Tibial nerve (tissue), 4 donors: ENCODE results near the gene KCTD18. TPM values are rescaled to one million over a fixed set of nuclear protein-coding genes. Genes with fewer than 3 reads are reported as not detected.

Experiments
- DNase-seq, 2 donors: peaks; one replicate each; pipeline ENCODE4 v3.0.0-alpha.2; 2019; ENCODE audit warnings: low spot score in 2 of 2
- H3K27ac ChIP-seq, 4 donors: fragments of 200-600 bp; sonication (generic) in 3 of 4; one replicate each; pipeline ENCODE4 v1.5.1; 2017 to 2019; ENCODE audit warnings: mild to moderate bottlenecking in 1 of 4
- H3K27me3 ChIP-seq, 2 donors: fragments of 200-600 bp; sonication (generic) in 1 of 2; one replicate each; pipeline versions ENCODE4 v1.5.1 to v1.6.0; 2017 to 2019
- H3K36me3 ChIP-seq, 3 donors: fragments of 200-600 bp; sonication (generic); one replicate each; pipeline ENCODE4 v1.5.1; 2018 to 2019
- H3K4me1 ChIP-seq, 4 donors: fragments of 200-600 bp; sonication (generic) in 3 of 4; one replicate each; pipeline ENCODE4 v1.5.1; 2017 to 2019
- H3K4me3 ChIP-seq, 4 donors: fragments of 200-600 bp; sonication (generic) in 3 of 4; one replicate each; pipeline ENCODE4 v1.5.1; 2017 to 2019; ENCODE audit warnings: mild to moderate bottlenecking in 1 of 4, moderate library complexity in 1 of 4
- H3K9me3 ChIP-seq, 4 donors: fragments of 200-600 bp; sonication (generic) in 3 of 4; one replicate each; pipeline ENCODE4 v1.5.1; 2017 to 2019
- EP300 ChIP-seq, 2 donors: sonication (generic); formaldehyde crosslinking; IDR thresholded peaks; one replicate each; pipeline ENCODE4 v1.6.1; 2017; ENCODE audit warnings: antibody characterized with exemption in 2 of 2, mild to moderate bottlenecking in 1 of 2
- POLR2A ChIP-seq, 2 donors: fragments of 450-650 bp; IDR thresholded peaks; one replicate each; pipeline ENCODE4 v1.6.1; 2017; ENCODE audit warnings: antibody characterized with exemption in 2 of 2, mild to moderate bottlenecking in 2 of 2, moderate library complexity in 2 of 2
- WGBS, 2 donors: methylation state at CpG; one replicate each; pipeline ENCODE4 v1.1.5; 2018; 5-methylcytosine and 5-hydroxymethylcytosine counted together
- total RNA-seq, 4 donors: library from RNA; depleted of rRNA; stranded (reverse); fragments of >200 nt; gene quantifications; one replicate each; pipeline ENCODE4 v1.1.0, GENCODE V29; 2016
- TF ChIP-seq, protein P1 (sequence below), 5 experiments: fragments of 200-600 bp in 3 of 5; fragments of 450-650 bp in 2 of 5; sonication (generic) in 3 of 5; IDR thresholded peaks; one replicate each; pipeline ENCODE4 v1.5.1; 2016 to 2019; ENCODE audit warnings: antibody characterized with exemption in 5 of 5, mild to moderate bottlenecking in 3 of 5, moderate library complexity in 2 of 5

Gene KCTD18
- total RNA-seq, 4 donors from 2014 or later = 20.1 to 38.2 (median 24.5) TPM

DNA sequence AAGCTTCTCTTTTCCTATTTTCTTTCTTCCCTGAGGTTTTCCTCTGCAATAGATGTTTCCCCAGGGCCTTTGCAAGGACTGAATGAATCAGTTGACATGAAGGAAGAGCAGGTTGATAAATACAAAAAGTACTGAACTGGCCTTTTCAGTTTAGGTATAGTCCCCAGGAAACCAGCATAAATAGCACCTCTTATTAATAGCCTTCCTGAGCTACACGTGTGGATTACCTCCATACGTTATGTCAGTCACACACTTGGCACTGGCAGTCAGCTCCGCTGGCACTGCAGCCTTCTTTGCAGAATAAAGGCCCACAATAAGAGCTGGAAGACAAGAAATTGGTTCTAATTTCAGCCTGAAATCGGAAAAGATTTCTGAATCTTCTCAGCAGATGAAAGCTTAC lies 60.7 kb downstream of the KCTD18 start:
- Histone ChIP-seq H3K9me3 (no peaks in the 10 kb centered on the region), H3K4me3 (no peak overlapping the region), H3K4me1 (peaks cover 0 to 5% (median 0%) of the 10 kb centered on the region in 4 donors), H3K27ac (no peak overlapping the region), H3K36me3 (peaks cover 0 to 46% (median 0%) of the 10 kb centered on the region in 3 donors), H3K27me3 (no peaks in the 10 kb centered on the region)
- TF ChIP-seq EP300 (IDR thresholded peaks at IDR 0.05) (no peak), POLR2A (IDR thresholded peaks at IDR 0.05) (no peak)
- TF ChIP-seq, protein P1, sequence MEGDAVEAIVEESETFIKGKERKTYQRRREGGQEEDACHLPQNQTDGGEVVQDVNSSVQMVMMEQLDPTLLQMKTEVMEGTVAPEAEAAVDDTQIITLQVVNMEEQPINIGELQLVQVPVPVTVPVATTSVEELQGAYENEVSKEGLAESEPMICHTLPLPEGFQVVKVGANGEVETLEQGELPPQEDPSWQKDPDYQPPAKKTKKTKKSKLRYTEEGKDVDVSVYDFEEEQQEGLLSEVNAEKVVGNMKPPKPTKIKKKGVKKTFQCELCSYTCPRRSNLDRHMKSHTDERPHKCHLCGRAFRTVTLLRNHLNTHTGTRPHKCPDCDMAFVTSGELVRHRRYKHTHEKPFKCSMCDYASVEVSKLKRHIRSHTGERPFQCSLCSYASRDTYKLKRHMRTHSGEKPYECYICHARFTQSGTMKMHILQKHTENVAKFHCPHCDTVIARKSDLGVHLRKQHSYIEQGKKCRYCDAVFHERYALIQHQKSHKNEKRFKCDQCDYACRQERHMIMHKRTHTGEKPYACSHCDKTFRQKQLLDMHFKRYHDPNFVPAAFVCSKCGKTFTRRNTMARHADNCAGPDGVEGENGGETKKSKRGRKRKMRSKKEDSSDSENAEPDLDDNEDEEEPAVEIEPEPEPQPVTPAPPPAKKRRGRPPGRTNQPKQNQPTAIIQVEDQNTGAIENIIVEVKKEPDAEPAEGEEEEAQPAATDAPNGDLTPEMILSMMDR (IDR thresholded peaks at IDR 0.05) = no peak
- 86 to 87% methylated on average over 4 of the region's 4 CpGs for WGBS, 2 donors
- no peak for DNase-seq

DNA sequence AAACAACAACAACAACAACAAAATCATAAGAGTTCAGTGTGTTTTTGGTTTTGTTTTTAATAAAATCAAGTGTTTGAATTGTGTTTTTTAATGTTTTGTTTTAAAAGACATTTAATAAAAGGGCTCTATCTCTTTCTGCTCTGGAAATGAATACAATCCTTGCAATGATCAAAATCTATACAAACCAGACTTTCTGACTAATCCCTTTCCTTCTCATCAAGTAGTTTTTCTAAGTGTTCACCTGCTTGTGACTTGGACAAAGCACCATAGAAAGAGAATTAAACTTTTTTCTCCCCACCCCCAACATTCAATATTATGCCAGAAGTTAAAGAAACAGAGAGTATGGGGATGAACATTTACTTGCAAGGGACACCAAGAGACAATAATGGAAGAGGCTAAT lies 61.4 kb downstream of the KCTD18 start:
- Histone ChIP-seq H3K36me3 (peaks cover 0 to 39% (median 0%) of the 10 kb centered on the region in 3 donors), H3K27me3 (no peaks in the 10 kb centered on the region), H3K9me3 (no peaks in the 10 kb centered on the region), H3K4me1 (peaks cover 0 to 5% (median 0%) of the 10 kb centered on the region in 4 donors), H3K4me3 (no peak overlapping the region), H3K27ac (no peak overlapping the region)
- no peak for DNase-seq
- TF ChIP-seq EP300 (IDR thresholded peaks at IDR 0.05) = no peak
- no peak for TF ChIP-seq POLR2A (IDR thresholded peaks at IDR 0.05)
- TF ChIP-seq, protein P1 (IDR thresholded peaks at IDR 0.05) = no peak

DNA sequence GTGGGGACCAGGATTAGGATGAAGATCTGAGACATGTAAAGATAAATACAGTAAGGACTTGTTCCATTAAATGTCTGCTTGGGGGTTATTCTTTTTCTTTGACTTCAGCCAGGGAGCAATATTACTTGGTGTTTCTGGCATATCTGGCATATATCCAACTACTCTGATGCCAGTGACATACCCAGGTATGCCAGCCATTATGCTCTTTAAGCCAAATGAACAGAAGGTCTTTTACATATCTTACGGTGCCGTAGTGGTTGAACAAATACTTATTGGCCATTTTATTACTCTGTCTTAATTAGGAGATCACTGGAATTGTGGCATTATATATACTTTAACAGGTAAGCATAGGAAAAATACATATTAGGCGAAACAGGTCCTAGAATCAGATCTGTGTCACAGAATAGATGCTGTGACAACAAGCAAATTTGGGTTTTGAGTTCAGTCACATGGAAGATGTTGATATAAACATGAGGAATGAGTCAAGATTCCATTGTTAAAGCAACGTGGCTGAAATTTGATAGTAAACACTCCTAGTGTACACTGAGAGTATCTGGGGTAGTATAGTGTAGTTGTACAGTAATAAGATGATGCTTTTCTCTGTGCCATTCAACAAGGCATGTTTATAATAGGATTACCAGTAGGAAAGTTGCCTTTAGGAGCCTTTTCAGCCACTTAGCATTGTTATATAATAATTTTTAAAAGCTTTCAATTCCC lies 62.6 kb downstream of the KCTD18 start:
- Histone ChIP-seq H3K9me3 (no peaks in the 10 kb centered on the region), H3K27ac (no peak overlapping the region), H3K27me3 (no peaks in the 10 kb centered on the region), H3K4me3 (no peak overlapping the region), H3K4me1 (peaks cover 0 to 8% (median 0%) of the 10 kb centered on the region in 4 donors), H3K36me3 (peaks cover 0 to 42% (median 0%) of the 10 kb centered on the region in 3 donors)
- TF ChIP-seq, protein P1 (IDR thresholded peaks at IDR 0.05) = no peak
- no peak for TF ChIP-seq EP300 (IDR thresholded peaks at IDR 0.05)
- no peak for TF ChIP-seq POLR2A (IDR thresholded peaks at IDR 0.05)
- DNase-seq = no peak
- 82 to 85% methylated on average over 4 of the region's 4 CpGs for WGBS, 2 donors

DNA sequence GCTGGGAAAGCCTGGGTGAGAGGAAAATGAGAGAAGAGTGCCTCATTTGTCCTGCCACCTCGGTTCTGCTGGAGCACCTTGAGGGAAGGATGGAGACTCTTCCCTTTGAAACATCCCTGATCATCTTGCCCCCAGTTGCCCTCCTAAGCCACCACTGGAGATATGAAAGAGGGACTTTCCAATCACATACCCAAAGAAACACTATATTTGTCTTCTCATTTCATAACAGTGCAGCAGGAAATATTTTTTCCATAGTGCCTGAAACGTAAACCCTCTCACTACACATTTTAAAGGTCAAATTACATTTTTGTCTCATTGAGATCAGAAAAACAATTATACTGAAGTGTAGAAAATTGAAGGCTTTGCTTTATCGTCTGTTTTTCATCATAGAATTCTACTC lies 63.3 kb downstream of the KCTD18 start:
- peaks cover 0 to 8% (median 0%) of the 10 kb centered on the region in 4 donors for H3K4me1 ChIP-seq
- no peak for DNase-seq
- H3K27me3 ChIP-seq = no peaks in the 10 kb centered on the region
- H3K27ac ChIP-seq = no peak overlapping the region
- TF ChIP-seq, protein P1 (IDR thresholded peaks at IDR 0.05) = no peak
- TF ChIP-seq POLR2A (IDR thresholded peaks at IDR 0.05) (no peak), EP300 (IDR thresholded peaks at IDR 0.05) (no peak)
- no peak overlapping the region for H3K4me3 ChIP-seq
- peaks cover 0 to 46% (median 0%) of the 10 kb centered on the region in 3 donors for H3K36me3 ChIP-seq
- WGBS, 2 donors = 74 to 76% methylated on average over 3 of the region's 3 CpGs
- no peaks in the 10 kb centered on the region for H3K9me3 ChIP-seq

DNA sequence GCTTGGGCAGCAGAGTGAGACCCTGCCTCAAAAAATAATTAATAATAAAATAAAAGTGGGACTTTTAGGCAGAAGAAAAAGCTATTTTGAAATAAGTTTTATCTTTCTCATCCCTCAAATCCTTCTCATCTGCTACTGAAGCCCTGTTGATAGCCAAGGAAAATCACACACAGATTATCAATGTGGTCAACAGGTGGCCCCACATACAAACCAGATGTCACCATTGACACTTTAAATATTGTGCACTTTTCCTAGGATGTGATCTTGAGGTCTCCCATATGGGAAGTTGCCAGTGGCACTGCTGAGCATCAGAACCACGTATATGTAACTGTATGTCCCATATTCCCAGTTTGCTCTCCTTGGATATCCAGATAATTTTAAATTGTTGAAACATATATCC lies 64.6 kb downstream of the KCTD18 start:
- no peaks in the 10 kb centered on the region for H3K9me3 ChIP-seq
- WGBS, 2 donors = 70 to 71% methylated on average over 1 of the region's 1 CpG
- no peak for TF ChIP-seq EP300 (IDR thresholded peaks at IDR 0.05)
- no peak for TF ChIP-seq POLR2A (IDR thresholded peaks at IDR 0.05)
- TF ChIP-seq, protein P1 (IDR thresholded peaks at IDR 0.05) = no peak

More for the DNA sequence above, 64.6 kb downstream of the KCTD18 start:
- DNase-seq = no peak
- Histone ChIP-seq H3K36me3 (peaks cover 0 to 42% (median 0%) of the 10 kb centered on the region in 3 donors), H3K4me3 (no peak overlapping the region), H3K4me1 (peaks cover 0 to 8% (median 0%) of the 10 kb centered on the region in 4 donors), H3K27me3 (no peaks in the 10 kb centered on the region), H3K27ac (no peak overlapping the region)
